ENCODE measurements around the gene ZNF23.

The ZNF23 gene

DNA sequence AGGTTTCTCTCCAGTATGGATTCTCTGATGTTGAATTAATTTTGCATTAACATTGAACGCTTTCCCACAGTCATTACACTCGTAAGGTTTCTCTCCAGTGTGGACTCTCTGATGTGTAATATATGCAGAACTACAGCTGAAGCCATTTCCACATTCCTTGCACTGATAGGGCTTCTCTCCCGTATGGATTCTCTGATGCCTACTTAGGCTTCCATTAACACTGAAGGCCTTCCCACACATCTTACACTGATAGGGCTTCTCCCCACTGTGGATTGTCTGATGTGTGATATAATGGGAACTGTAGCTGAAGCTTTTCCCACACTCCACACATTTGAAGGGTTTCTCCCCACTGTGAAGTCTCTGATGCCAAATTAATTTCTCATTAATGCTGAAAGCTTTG is 13.0 kb downstream of the ZNF23 start:
- H3K4me3 ChIP-seq (ENCODE audit: low read depth, low read length) = no peak overlapping the region
- ChIA-PET CTCF (no interaction called here), POLR2A (no interaction called here)
- no peak for DNase-seq (ENCODE audit: low read depth, low spot score)
- TF ChIP-seq, protein P1, sequence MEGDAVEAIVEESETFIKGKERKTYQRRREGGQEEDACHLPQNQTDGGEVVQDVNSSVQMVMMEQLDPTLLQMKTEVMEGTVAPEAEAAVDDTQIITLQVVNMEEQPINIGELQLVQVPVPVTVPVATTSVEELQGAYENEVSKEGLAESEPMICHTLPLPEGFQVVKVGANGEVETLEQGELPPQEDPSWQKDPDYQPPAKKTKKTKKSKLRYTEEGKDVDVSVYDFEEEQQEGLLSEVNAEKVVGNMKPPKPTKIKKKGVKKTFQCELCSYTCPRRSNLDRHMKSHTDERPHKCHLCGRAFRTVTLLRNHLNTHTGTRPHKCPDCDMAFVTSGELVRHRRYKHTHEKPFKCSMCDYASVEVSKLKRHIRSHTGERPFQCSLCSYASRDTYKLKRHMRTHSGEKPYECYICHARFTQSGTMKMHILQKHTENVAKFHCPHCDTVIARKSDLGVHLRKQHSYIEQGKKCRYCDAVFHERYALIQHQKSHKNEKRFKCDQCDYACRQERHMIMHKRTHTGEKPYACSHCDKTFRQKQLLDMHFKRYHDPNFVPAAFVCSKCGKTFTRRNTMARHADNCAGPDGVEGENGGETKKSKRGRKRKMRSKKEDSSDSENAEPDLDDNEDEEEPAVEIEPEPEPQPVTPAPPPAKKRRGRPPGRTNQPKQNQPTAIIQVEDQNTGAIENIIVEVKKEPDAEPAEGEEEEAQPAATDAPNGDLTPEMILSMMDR (IDR thresholded peaks at IDR 0.05; ENCODE audit: insufficient read depth, low read length, missing control alignments) = no peak

DNA sequence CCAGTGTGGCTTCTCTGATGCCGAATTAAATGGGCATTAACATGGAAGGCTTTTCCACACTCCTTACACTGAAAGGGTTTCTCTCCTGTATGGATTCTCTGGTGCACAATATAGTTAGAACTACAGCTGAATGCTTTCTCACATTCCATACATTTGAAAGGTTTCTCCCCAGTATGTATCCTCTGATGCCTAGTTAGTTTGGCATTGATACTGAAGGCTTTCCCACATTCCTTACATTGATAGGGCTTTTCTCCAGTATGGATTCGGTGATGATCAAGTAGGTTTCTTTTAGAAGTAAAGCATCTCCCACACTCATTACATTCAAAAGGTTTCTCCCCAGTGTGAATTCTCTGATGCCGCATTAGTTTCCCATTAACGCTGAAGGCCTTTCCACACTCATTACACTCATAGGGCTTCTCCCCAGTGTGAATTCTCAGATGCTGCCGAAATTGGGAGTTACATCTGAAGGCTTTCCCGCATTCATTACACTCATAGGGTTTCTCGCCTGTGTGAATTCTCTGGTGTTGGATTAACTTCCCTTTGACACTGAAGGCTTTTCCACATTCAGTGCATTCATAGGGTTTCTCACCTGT is 13.7 kb downstream of the ZNF23 start:
- no peak for DNase-seq (ENCODE audit: low read depth, low spot score)
- ChIA-PET POLR2A (no interaction called here), CTCF (no interaction called here)
- H3K4me3 ChIP-seq (ENCODE audit: low read depth, low read length) = no peak overlapping the region
- TF ChIP-seq, protein P1 (IDR thresholded peaks at IDR 0.05; ENCODE audit: insufficient read depth, low read length, missing control alignments) = no peak

GRCh38 chr16:71443714-71444113 is 18.3 kb downstream of the ZNF23 start:
- ChIA-PET CTCF (no interaction called here), POLR2A (no interaction called here)
- DNase-seq (ENCODE audit: low read depth, low spot score) = no peak
- TF ChIP-seq, protein P1 (IDR thresholded peaks at IDR 0.05; ENCODE audit: insufficient read depth, low read length, missing control alignments) = no peak
- H3K4me3 ChIP-seq (ENCODE audit: low read depth, low read length) = no peak overlapping the region

DNA sequence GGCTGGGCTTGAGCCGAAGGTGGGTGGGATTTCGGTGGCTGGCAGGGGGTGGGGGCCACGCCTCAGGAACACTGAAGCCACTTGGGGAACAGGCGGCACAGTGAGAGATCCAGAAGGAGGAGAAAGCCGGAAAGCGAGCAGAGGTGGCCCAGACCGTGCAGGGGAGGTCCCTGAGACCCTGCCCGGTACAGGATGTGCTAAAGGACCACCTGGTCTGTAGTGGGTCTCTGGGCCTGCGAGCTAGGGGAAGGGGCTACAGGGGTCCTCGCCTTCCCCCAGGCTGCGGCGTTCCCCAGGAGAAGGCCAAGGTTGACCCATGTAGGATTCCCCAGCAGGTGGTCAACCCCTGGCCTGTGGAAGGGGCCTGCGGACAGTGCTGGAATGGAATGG is 20.0 kb downstream of the ZNF23 start, which contains the start of gene TLE7:
Gene TLE7 (minus strand): TSS at position 4 of the 390 bp plus-strand sequence. CDS start 8,730 bp downstream, outside the sequence.
- CTCF ChIA-PET = no interaction called here
- H3K4me3 ChIP-seq (ENCODE audit: low read depth, low read length) = no peak within 1 kb of the TSS

DNA sequence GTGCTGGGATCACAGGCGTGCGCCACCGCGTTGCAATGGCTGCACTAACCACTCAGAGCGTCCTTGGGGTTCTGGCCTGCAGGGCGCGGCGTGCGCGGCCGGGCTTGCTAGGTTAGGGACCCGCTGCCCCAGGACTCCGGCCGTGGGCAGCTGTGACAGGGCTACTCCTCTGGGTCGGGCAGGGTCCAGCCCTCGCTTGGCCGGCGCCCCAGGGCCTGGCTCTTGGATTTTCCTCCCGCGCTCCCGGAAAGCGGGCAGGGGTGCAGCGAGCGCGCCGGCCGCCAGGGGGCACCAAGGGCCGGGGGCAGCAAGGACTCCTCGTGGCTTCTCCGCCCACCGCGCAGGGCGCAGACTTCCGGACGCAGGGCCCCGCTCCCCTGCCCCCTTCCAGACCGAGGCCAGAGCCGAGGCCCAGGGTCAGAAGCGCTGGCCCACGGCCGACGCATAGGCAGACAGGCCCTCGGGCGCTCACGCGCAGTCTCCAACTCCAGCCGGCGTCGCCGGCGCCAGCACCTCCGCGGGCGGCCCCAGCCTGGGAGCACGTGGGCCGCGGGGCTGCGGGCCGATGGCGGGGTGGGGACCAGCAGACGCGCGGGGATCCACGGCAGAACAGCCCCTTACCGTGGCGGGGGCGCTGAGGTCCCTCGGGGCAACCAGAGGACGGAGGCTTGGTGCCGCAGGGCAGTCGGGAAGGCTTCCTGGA is 20.5 kb downstream of the ZNF23 start:
- CTCF ChIA-PET = no interaction called here
- DNase-seq (ENCODE audit: low read depth, low spot score) = no peak
- TF ChIP-seq, protein P1 (IDR thresholded peaks at IDR 0.05; ENCODE audit: insufficient read depth, low read length, missing control alignments) = peak; percentile 60
- H3K4me3 ChIP-seq (ENCODE audit: low read depth, low read length) = no peak overlapping the region
- POLR2A ChIA-PET = no interaction called here

More for the DNA sequence above, 20.0 kb downstream of the ZNF23 start, which contains the start of gene TLE7:
- POLR2A ChIA-PET = no interaction called here
- DNase-seq (ENCODE audit: low read depth, low spot score) = no peak
- TF ChIP-seq, protein P1 (IDR thresholded peaks at IDR 0.05; ENCODE audit: insufficient read depth, low read length, missing control alignments) = no peak

DNA sequence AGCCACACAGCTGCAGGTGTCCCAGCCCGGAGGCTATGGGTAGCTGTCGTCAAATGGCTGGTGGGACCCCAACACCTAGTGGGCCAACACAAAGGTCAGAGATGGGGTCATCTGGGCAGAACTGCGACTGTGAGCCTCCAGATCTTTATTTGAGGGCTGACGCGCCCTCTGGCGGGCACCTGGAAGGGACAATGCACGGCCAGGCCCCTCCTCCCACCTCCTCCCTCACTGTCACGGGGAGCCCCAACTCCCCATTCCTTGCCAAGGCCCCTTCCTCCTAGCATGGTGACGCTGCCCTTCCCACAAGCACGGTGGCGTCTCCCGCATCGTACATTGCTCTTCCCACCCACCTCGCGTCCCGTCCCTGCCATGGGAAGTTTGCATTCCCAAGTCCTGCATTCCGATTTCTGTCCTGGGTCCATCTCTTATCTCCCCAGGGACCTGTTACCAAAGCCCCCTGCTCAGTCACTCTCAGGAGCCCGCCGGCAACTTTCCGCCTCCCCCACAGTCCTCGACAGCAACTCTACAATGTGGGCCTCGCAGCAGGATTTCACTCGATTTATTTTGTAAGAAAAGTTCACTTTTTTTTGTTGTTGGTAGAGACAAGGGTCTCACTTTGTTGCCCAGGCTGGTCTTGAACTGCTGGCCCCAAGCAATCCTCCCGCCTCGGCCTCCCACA is 21.2 kb downstream of the ZNF23 start:
- no peak for DNase-seq (ENCODE audit: low read depth, low spot score)
- TF ChIP-seq, protein P1 (IDR thresholded peaks at IDR 0.05; ENCODE audit: insufficient read depth, low read length, missing control alignments) = no peak
- ChIA-PET CTCF (no interaction called here), POLR2A (no interaction called here)
- H3K4me3 ChIP-seq (ENCODE audit: low read depth, low read length) = no peak overlapping the region

Data from AG04449 (cell line).